A549 (cell line): ENCODE data around the gene GPD2. TPM values are rescaled to one million over a fixed set of nuclear protein-coding genes. Genes with fewer than 3 reads are reported as not detected.

ENCODE experiments used
- ATAC-seq, 2 experiments: fragments of 200-7000 bp in 1 of 2; fragments of >200 bp in 1 of 2; cut with Nextera tagmentation in 1 of 2; cut with Tn5 transposase in 1 of 2; 3 replicates each; pipeline versions ENCODE4 v1.8.0 to v1.9.1; 2018 to 2020; ENCODE audit warnings: mild to moderate bottlenecking in 1 of 2, moderate library complexity in 1 of 2
- CTCF ChIA-PET: fragments of 300-600 bp; sonication (Branson Sonifier 250); formaldehyde crosslinking; extraction: SDS; loops from one replicate; lab custom pipeline; 2021; ENCODE audit warnings: antibody characterized with exemption, inconsistent platforms; lab: Yijun Ruan, JAX
- POLR2A ChIA-PET: fragments of 350-600 bp; formaldehyde crosslinking; extraction: SDS; loops from one replicate; lab custom pipeline; 2021; ENCODE audit warnings: antibody characterized with exemption, inconsistent platforms; lab: Yijun Ruan, JAX
- DNase-seq, 2 experiments: peaks; one replicate each; pipeline versions ENCODE4 v3.0.0 to v3.0.0-alpha.2; 2011 to 2016; ENCODE audit warnings: low read depth in 1 of 2, low spot score in 1 of 2
- FAIRE-seq: peaks from 2 replicates; lab custom pipeline; 2011; peaks lifted over from hg19 to GRCh38; lab: Jason Lieb, UNC
- H3K27ac ChIP-seq, 2 experiments: fragments of >200 bp; sonication (Bioruptor Twin); formaldehyde crosslinking; 3 replicates each; pipeline ENCODE4 v1.5.1; 2016 to 2017
- H3K4me1 ChIP-seq: fragments of >200 bp; sonication (Bioruptor Twin); formaldehyde crosslinking; 3 replicates; pipeline ENCODE4 v1.6.1; 2016
- H3K4me2 ChIP-seq: fragments of >200 bp; sonication (Bioruptor Twin); formaldehyde crosslinking; 3 replicates; pipeline ENCODE4 v1.6.1; 2016
- H3K4me3 ChIP-seq: fragments of >200 bp; sonication (Bioruptor Twin); formaldehyde crosslinking; 3 replicates; pipeline ENCODE4 v1.5.1; 2016
- H3K9me3 ChIP-seq: fragments of >200 bp; sonication (Bioruptor Twin); formaldehyde crosslinking; 3 replicates; pipeline ENCODE4 v1.6.1; 2016
- EHF ChIP-seq: fragments of 250-450 bp; sonication (Bioruptor Pico); IDR thresholded peaks from 2 replicates; pipeline ENCODE4 v1.5.0; 2020; ENCODE audit warnings: mild to moderate bottlenecking
- EHMT2 ChIP-seq: fragments of 200-600 bp; sonication (generic); IDR thresholded peaks from 2 replicates; pipeline ENCODE4 v1.6.1; 2016; ENCODE audit warnings: antibody characterized with exemption, low read depth, mild to moderate bottlenecking, moderate library complexity
- ESRRA ChIP-seq: fragments of 150-350 bp; IDR thresholded peaks from 2 replicates; pipeline ENCODE4 v1.6.1; 2014; ENCODE audit warnings: mild to moderate bottlenecking, low read length, borderline replicate concordance
- GATA3 ChIP-seq: IDR thresholded peaks from 2 replicates; pipeline ENCODE4 v1.6.1; 2012; ENCODE audit warnings: borderline replicate concordance
- HOXA7 ChIP-seq: fragments of 250-450 bp; sonication (Bioruptor Pico); IDR thresholded peaks from 2 replicates; pipeline ENCODE4 v1.5.0; 2020; ENCODE audit warnings: mild to moderate bottlenecking, moderate library complexity
- HOXB13 ChIP-seq: fragments of 250-450 bp; sonication (Bioruptor Pico); IDR thresholded peaks from 2 replicates; pipeline ENCODE4 v1.5.0; 2020; ENCODE audit warnings: low read depth, mild to moderate bottlenecking, moderate library complexity
- HOXB5 ChIP-seq: fragments of 250-450 bp; sonication (Bioruptor Pico); IDR thresholded peaks from 2 replicates; pipeline ENCODE4 v1.5.0; 2020; ENCODE audit warnings: mild to moderate bottlenecking, moderate library complexity
- JUN ChIP-seq, 2 experiments: fragments of >200 bp; sonication (Bioruptor Twin); formaldehyde crosslinking; IDR thresholded peaks; 2 replicates in 1 of 2; 3 replicates in 1 of 2; pipeline ENCODE4 v1.6.1; 2016 to 2017
- JUNB ChIP-seq: fragments of >200 bp; sonication (Bioruptor Twin); formaldehyde crosslinking; IDR thresholded peaks from 2 replicates; pipeline ENCODE4 v1.6.1; 2016
- KDM5A ChIP-seq: fragments of 200-600 bp; sonication (generic); IDR thresholded peaks from 2 replicates; pipeline ENCODE4 v1.6.1; 2016; ENCODE audit warnings: antibody characterized with exemption, mild to moderate bottlenecking
- MAFK ChIP-seq: fragments of 450-650 bp; IDR thresholded peaks from 2 replicates; pipeline ENCODE4 v1.6.1; 2014; ENCODE audit not compliant: partially characterized antibody
- NFE2L2 ChIP-seq: fragments of 150-350 bp; conservative IDR thresholded peaks from 2 replicates; pipeline ENCODE4 v1.6.1; 2014; ENCODE audit warnings: low read length
- NPAS2 ChIP-seq: fragments of 250-450 bp; sonication (Bioruptor Pico); IDR thresholded peaks from 2 replicates; pipeline ENCODE4 v1.8.0; 2022; ENCODE audit warnings: mild to moderate bottlenecking, moderate library complexity, borderline replicate concordance
- POLR2A ChIP-seq: IDR thresholded peaks from 2 replicates; pipeline ENCODE4 v1.6.1; 2012; ENCODE audit warnings: mild to moderate bottlenecking, low read length
- RCOR1 ChIP-seq: fragments of 150-350 bp; IDR thresholded peaks from 2 replicates; pipeline ENCODE4 v1.6.1; 2014; ENCODE audit warnings: antibody characterized with exemption, low read length, low read depth
- RFX5 ChIP-seq: fragments of 450-650 bp; IDR thresholded peaks from 2 replicates; pipeline ENCODE4 v1.7.1; 2014; ENCODE audit warnings: antibody characterized with exemption, mild to moderate bottlenecking, moderate library complexity
- RNF2 ChIP-seq: fragments of 200-600 bp; sonication (generic); IDR thresholded peaks from 2 replicates; pipeline ENCODE4 v1.6.1; 2016; ENCODE audit warnings: low read depth, mild to moderate bottlenecking, antibody characterized with exemption, moderate library complexity, borderline replicate concordance
- ZC3H11A ChIP-seq: fragments of 450-650 bp; IDR thresholded peaks from 2 replicates; pipeline ENCODE4 v1.6.1; 2014; ENCODE audit warnings: antibody characterized with exemption, mild to moderate bottlenecking
- ZFP36 ChIP-seq: fragments of 450-650 bp; IDR thresholded peaks from 2 replicates; pipeline ENCODE4 v1.6.1; 2014; ENCODE audit warnings: borderline replicate concordance; ENCODE audit not compliant: partially characterized antibody
- WGBS: methylation state at CpG from one replicate; pipeline ENCODE4 v1.1.6; 2017; ENCODE audit errors: missing lambda C conversion rate; 5-methylcytosine and 5-hydroxymethylcytosine counted together
- polyA plus RNA-seq, 4 experiments: library from polyadenylated mRNA; depleted of rRNA in 3 of 4; stranded (reverse); fragments of >200 nt; fragmentation: RNase III in 1 of 4; extraction: RNeasy Plus Mini Kit Qiagen cat#74134 plus additional on column Dnase treatment in 1 of 4; gene quantifications; 2 replicates in 3 of 4; 3 replicates in 1 of 4; pipeline ENCODE4 v1.2.3, GENCODE V29; 2011 to 2017
- TF ChIP-seq, protein P1 (sequence below): fragments of 450-650 bp; IDR thresholded peaks from 2 replicates; pipeline ENCODE4 v1.6.1; 2014; ENCODE audit warnings: antibody characterized with exemption
- TF ChIP-seq, protein P2 (sequence below): fragments of 250-450 bp; sonication (Bioruptor Pico); IDR thresholded peaks from 2 replicates; pipeline ENCODE4 v1.5.0; 2021; ENCODE audit warnings: mild to moderate bottlenecking, moderate library complexity, borderline replicate concordance

Gene GPD2
- polyA plus RNA-seq, 2 of the 4 experiments (the other 2 are of a cell fraction): 26.6 to 39.6 TPM

- ChIA-PET POLR2A (no interaction called here), CTCF (interaction anchor here (0.6 to 1.2 kb wide), 4 partner anchors 30 to 207 kb away, joined by 3 read pairs; no protein-coding TSS in a partner anchor)
- TF ChIP-seq EHF (CRISPR knock-in tag) (no peak), HOXB5 (CRISPR knock-in tag) (no peak), ZFP36 (no peak), ESRRA (no peak), MAFK (no peak), JUN (IDR thresholded peaks at IDR 0.05) (no peak), RNF2 (no peak), JUNB (no peak), ZC3H11A (no peak), KDM5A (no peak), GATA3 (no peak)
- TF ChIP-seq, protein P1, sequence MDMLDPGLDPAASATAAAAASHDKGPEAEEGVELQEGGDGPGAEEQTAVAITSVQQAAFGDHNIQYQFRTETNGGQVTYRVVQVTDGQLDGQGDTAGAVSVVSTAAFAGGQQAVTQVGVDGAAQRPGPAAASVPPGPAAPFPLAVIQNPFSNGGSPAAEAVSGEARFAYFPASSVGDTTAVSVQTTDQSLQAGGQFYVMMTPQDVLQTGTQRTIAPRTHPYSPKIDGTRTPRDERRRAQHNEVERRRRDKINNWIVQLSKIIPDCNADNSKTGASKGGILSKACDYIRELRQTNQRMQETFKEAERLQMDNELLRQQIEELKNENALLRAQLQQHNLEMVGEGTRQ: no peak
- DNase-seq: no peak
- Histone ChIP-seq H3K9me3 (no peaks in the 10 kb centered on the region), H3K4me2 (no peak overlapping the region), H3K27ac (no peak overlapping the region), H3K4me1 (no peaks in the 10 kb centered on the region), H3K4me3 (no peak overlapping the region)
- FAIRE-seq: no peak
- ATAC-seq: no peak
- WGBS: 84% methylated on average over 2 of the region's 2 CpGs
Measured at GRCh38 chr2:156541706-156542105, 105.5 kb downstream of the GPD2 start.

- Histone ChIP-seq H3K4me1 (no peaks in the 10 kb centered on the region), H3K9me3 (no peaks in the 10 kb centered on the region), H3K4me2 (no peak overlapping the region), H3K27ac (no peak overlapping the region), H3K4me3 (no peak overlapping the region)
- DNase-seq (no peak), FAIRE-seq (no peak), ATAC-seq (no peak)
- POLR2A ChIA-PET: no interaction called here
- WGBS: 66% methylated on average over 3 of the region's 3 CpGs
- CTCF ChIA-PET: no interaction called here
- TF ChIP-seq HOXA7 (CRISPR knock-in tag) (no peak), RCOR1 (no peak), EHMT2 (no peak), HOXB13 (CRISPR knock-in tag) (no peak)
Measured at GRCh38 chr2:156548413-156548812, 112.2 kb downstream of the GPD2 start.

GRCh38 chr2:156553714-156554442 lies 117.7 kb downstream of the GPD2 start:
- H3K9me3 ChIP-seq: no peaks in the 10 kb centered on the region
- FAIRE-seq: no peak
- no peak overlapping the region for H3K4me3 ChIP-seq
- ATAC-seq: no peak
- CTCF ChIA-PET: interaction anchor here (0.6 kb wide), 1 partner anchor 219 kb away, joined by 4 read pairs; no protein-coding TSS in a partner anchor
- H3K4me2 ChIP-seq: no peak overlapping the region
- DNase-seq: no peak
- H3K4me1 ChIP-seq: no peaks in the 10 kb centered on the region
- POLR2A ChIA-PET: no interaction called here
- TF ChIP-seq JUN (IDR thresholded peaks at IDR 0.05) (no peak), NPAS2 (CRISPR knock-in tag) (no peak), HOXB5 (CRISPR knock-in tag) (no peak), EHMT2 (no peak), ZC3H11A (no peak), NFE2L2 (no peak), RFX5 (no peak), RNF2 (no peak), POLR2A (no peak)
- TF ChIP-seq, protein P2, sequence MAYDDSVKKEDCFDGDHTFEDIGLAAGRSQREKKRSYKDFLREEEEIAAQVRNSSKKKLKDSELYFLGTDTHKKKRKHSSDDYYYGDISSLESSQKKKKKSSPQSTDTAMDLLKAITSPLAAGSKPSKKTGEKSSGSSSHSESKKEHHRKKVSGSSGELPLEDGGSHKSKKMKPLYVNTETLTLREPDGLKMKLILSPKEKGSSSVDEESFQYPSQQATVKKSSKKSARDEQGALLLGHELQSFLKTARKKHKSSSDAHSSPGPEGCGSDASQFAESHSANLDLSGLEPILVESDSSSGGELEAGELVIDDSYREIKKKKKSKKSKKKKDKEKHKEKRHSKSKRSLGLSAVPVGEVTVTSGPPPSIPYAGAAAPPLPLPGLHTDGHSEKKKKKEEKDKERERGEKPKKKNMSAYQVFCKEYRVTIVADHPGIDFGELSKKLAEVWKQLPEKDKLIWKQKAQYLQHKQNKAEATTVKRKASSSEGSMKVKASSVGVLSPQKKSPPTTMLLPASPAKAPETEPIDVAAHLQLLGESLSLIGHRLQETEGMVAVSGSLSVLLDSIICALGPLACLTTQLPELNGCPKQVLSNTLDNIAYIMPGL: no peak
- H3K27ac ChIP-seq: no peak overlapping the region
